Measurements from ENCODE around the gene CBX7.
"Not testable (repeated sequence)": the region's sequence is repeated elsewhere in the genome, so short reads cannot be mapped to it uniquely, and the experiment has no call there.

CBX7 gene

DNA sequence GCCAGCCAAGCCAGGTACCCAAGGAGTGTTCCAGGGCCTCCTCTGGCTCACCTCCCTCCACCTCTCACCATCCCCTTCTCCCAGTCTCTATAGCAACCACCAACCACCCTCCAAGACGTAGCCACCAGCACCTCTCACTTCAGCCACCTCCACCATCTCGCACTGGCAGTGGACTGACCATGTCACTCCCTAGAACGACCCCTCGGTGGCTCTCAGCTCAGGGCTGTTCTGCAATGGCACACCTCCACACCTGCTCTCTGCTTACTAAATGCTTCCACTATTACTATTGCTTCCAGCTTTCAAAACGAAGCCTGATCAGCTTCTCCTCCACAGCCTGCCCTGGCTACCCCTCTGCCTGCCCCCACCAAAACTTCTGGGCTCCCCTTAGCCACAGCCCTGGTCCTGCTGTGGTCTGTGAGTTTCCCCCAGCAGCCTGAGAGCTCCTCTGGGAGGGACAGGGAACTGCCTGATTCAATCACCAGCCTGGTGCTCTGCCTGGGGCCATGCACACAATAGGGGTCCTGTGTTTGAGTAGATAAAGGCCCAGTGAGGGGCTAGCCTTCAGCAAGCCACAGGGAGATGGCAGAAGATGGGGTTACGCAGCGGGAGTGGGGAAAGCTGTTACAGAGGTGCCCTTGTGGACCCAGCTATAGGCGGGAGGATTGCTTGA lies 17.5 kb upstream of the CBX7 start:
- no peak for TF ChIP-seq ZNF274 (IDR thresholded peaks at IDR 0.05; ENCODE audit: low read depth, low read length)
- H3K4me3 ChIP-seq (ENCODE audit: low read length) = no peak overlapping the region

DNA sequence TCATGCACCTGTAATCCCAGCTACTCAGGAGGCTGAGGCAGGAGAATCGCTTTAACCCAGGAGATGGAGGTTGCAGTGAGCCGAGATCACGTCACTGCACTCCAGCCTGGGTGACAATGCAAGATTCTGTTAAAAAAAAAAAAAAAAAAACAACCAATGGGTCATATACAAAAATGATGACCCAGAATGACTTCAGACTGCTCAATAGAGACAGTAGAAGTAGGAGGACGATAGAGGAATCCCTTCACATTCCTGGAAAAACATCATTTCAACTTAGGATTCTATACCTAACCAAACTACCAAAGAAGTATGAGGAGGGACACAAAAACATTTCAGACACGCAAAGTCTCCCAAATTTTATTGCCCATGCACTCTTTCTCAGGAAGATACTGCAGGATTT lies 14.1 kb upstream of the CBX7 start:
- TF ChIP-seq ZNF274 (IDR thresholded peaks at IDR 0.05; ENCODE audit: low read depth, low read length) = no peak
- no peak overlapping the region for H3K4me3 ChIP-seq (ENCODE audit: low read length)

DNA sequence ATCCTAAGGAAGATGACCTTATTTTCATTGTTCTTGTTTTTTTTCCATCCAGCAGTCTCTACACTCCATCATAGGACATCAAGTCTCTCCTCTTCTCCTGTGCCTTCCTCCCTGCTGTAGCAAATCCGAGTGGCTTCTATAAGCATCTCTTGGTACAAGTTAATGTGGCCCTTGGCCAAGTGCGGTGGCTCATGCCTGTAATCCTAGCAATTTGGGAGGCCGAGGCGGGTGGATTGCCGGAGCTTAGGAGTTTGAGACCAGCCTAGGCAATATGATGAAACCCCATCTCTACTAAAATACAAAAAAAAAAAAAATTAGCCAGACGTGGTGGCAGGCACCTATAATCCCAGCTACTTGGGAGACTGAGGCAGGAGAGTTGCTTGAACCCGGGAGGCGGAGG lies 3.6 kb upstream of the CBX7 start:
- H3K4me3 ChIP-seq (ENCODE audit: low read length) = not testable (repeated sequence)

DNA sequence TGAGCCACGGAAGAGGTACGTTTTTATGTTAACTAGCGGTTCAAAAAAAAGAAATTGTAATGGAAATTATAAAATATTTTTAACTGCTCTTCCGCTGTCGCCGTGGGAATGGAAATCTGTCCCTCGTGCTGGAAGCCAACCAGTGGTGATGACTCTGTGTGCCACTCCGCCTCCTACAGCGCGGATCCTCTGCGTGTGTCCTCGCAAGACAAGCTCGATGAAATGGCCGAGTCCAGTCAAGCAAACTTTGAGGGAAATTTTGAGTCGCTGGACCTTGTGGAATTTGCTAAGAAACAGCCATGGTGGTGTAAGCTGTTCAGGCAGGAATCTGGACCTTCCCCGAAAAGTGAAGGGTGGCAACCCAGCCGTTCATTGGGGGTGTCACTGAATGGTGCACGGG lies 2.9 kb upstream of the CBX7 start:
- no peak for TF ChIP-seq ZNF274 (IDR thresholded peaks at IDR 0.05; ENCODE audit: low read depth, low read length)
- no peak overlapping the region for H3K4me3 ChIP-seq (ENCODE audit: low read length)

DNA sequence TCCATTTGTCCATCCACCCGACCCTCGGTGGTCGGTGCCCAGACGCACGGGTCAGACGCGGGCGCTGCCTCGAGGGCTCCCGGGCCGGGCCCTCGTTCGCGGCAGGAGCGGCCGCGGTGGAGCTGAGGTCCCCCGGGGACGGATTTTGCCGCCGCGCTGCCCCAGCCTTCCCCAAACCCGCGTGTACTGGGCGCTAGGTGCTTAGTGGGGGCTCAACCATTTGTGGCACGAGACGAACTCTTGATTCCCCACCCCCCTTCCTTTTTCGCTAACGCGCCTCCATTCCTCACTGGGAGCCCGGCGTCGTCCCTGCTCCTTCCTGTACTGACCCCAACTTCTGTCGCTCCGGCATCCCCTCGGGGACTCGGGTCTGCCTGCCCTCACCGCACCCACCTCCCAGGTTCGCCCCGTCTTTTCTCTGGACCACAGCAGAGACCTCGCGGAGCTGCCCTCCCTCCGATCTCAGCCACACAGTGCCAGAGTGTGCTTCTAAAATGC lies 789 bp upstream of the CBX7 start:
- no peak for TF ChIP-seq ZNF274 (IDR thresholded peaks at IDR 0.05; ENCODE audit: low read depth, low read length)
- H3K4me3 ChIP-seq (ENCODE audit: low read length) = peak overlapping the region; percentile 62; the same call in 1 of the 2 replicates

DNA sequence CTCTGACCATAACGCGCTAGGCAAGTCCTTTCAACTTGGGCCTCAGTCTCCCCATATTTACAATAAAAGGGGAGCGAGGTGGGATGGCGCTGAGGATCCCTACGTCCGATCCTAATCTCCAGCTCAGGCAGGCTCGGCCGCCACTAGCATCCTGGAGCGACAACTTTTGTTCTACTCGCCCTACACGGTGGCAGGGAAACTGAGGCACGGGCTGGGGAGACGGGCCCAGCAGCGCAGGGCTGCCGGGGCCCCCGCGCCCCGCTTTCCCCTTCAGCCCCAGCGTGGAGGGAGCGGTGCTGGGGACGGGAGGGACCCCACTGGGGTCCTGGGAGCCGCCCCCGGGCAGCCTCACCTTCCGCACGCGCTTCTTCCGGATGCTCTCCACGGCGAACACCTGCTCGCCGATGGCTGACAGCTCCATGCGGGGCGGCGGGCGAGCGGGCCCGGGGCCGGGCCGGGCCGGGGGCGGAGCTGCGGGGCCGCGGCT lies 413 bp downstream of the CBX7 start:
- peak overlapping the region; percentile 90 for H3K4me3 ChIP-seq (ENCODE audit: low read length)

DNA sequence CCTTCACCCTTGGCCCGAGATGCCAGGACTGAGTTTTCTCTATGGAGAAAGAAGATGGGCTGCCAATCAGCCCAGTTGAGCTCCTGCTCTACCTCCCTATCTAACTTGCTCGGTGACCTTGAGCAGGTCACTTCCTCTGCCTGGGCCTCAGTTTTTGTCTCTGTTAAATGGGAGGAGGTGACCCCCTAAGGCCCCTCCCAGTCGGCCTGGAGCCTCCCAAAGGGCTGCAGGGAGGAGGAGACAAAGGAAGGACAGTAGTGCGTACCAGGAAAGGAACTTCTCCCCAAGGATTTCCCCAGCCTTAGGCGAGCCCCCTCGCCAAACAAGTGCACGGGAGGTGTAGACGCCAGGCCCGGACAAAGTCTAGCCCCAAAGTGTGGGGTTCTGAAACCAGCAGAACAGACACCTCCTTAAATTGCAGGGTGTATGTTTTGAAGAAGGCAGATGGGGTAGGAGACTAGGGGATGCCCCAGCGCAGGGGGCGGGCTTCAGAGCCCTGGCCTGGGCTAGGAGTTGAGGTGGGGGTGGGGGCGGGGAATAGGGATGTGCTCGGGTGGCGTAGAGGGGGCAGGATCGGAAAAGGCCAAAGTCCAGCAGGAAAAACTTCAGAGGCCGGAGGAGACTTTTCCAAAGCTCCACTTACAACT lies 1.0 kb downstream of the CBX7 start:
- H3K4me3 ChIP-seq (ENCODE audit: low read length) = peak overlapping the region; percentile 90
- TF ChIP-seq ZNF274 (IDR thresholded peaks at IDR 0.05; ENCODE audit: low read depth, low read length) = no peak

More for the DNA sequence above, 413 bp downstream of the CBX7 start:
- no peak for TF ChIP-seq ZNF274 (IDR thresholded peaks at IDR 0.05; ENCODE audit: low read depth, low read length)

DNA sequence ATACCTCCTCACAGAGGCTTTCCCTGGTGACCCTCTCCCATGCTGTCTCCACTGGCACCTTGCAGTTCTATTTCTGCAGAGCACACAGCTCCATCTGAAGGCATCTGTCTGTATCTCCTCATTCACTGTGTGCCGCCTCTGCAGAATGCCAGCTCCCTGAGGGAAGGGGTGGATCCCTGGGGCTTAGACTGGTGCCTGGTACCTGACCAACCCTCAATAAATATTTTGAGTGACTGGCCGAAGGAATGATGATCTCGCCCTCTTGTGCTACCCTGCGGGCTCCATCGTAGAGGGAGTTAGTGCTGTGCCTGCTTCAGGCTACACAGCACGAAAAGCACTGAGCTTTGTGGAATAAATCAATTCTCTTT lies 1.6 kb downstream of the CBX7 start:
- H3K4me3 ChIP-seq (ENCODE audit: low read length) = no peak overlapping the region
- TF ChIP-seq ZNF274 (IDR thresholded peaks at IDR 0.05; ENCODE audit: low read depth, low read length) = no peak

DNA sequence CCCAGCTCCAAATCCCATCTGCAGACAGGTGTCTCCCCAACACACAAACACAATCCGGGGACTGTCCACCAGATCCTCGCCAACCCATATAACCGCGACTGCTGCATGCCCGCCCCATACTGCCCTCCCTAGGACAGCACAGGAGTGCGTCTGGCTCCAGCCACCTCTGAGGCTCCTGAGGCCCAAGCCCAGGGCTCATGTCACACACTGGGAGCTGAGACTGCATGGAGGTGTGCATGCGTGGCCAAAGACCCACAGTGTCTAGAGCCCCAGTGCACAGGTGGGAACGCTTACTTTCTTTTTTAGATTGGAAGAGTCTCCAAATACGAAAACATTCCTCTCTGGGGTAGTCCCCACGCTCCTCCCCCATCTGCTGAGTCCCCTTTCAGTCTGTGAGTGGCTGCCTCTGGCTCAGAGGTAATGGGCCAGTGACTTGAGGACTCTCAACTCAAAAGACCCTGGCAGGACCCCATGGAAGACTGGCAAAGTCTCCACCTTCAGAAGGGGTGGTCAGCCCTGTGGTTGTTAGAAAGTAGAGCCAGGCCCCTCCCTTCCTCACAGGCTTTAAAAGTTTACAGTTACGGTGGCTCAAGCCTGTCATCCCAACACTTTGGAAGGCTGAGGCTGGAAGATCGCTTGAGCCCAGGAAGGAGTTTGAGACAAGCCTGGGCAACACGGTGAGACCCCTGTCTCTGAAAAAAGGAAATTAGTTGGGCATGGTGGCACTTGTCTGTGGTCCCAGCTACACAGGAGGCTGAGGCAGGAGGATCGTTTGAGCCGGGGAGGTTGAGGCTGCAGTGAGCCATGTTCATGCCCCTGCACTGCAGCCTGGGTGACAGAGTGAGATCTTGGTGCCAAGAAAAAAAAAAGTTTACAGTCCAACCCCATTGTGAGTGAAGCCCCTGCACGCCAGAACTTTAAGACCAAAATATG lies 2.3 kb downstream of the CBX7 start:
- no peak for TF ChIP-seq ZNF274 (IDR thresholded peaks at IDR 0.05; ENCODE audit: low read depth, low read length)
- H3K4me3 ChIP-seq (ENCODE audit: low read length) = no peak overlapping the region

DNA sequence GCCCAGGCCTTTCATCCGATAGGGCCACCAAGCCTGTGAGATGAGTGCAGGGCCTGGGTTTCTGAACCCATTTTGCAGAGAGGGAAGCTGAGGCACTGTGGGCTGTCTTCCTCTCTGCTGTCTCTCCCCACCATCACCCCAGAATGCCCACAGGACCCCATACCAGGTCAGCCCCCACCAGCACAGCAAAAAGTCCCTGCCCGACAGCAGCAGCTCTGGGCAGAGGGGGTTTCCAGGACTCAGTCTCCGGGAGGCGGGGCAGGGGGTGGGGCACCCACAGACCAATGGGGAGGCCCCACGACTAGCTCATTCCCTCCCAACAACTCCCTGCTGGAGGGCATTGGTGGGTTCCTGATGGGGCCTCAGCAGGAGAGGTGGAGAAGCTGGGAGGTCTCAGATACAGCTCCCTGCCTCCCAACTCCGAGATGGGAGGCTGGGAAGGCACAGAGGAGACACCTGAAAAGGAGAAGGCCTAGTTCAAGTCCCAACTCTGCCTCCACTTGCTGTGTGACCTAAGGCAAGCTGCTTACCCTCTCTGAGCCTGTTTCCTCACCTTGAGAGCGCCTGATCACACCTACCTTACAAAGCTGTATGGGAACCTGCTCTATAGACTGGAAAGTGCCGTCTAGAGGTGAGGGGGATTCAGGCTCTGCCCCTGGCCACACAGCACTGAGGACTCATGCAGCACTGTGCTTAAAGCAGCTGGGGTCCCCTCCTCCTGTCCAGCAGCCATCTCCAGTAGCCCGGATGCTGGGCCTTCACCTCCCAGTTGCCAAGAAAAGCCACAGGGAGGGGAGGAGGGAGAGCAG lies 3.5 kb downstream of the CBX7 start:
- TF ChIP-seq ZNF274 (IDR thresholded peaks at IDR 0.05; ENCODE audit: low read depth, low read length) = no peak
- H3K4me3 ChIP-seq (ENCODE audit: low read length) = no peak overlapping the region

DNA sequence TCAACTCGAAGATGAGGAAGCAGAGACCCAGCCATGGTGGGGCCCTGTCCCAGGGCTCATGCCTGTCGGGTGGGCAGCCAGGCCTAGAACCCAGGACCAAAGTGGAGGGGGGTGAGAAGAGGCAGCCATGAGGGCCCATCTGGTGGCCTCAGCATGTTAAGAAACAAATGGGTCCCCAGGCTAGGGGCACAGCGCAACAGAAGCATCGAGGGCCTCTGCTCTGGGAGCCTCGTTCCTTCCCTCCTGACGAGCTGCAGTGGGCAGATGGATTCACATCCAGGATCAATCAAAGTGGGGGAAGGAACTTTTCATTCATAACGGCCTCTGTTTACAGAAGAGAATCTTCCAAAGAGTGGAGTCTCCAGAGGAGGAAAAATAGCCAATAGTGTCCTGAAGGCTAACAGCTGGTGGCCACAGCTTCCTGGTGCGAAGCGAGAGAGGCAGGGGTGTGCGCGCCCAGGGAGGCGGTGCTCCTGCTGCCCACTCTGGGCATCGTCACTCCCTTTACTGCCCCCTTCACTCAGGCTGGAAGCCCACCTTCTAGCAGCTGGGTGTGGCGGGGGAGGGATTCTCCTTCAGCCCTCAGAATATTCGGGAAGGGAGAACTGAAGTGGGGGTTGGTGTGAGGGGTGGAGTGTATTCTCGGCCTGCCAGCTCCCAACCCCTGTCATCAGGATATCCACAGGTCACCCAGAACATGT lies 4.3 kb downstream of the CBX7 start:
- no peak for TF ChIP-seq ZNF274 (IDR thresholded peaks at IDR 0.05; ENCODE audit: low read depth, low read length)
- H3K4me3 ChIP-seq (ENCODE audit: low read length) = no peak overlapping the region

DNA sequence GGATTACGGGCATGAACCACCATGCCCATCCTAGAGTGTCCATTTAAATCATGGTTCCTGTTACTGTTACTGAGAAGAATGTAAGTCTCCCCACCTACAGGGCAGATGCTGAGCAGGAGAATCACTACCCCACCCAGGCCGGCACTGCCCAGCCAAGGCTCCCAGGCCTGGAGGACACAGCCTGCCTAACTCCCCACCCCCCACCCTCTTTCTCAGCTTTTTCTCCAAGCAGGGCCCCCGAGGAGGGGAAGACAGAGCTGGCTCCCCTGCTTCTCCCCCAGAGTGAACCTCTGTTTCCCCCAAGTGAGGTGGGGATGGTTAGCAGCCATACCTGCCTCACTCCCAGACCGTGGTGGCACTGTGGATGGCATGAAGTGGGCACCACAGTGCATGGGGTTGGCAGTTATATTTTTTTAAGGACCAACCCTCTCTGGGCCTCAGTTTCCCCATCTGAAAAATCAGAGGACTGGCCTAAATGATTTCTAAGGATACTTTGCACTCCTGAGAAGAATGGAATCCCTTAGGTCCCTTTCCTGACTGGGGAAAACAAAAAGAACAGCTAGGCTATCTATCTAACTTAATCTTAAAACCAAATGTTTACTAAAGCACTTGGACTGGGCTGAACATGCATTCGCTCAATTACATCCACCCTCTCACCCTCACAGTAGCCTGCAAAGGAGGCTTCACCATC lies 5.0 kb downstream of the CBX7 start:
- TF ChIP-seq ZNF274 (IDR thresholded peaks at IDR 0.05; ENCODE audit: low read depth, low read length) = no peak
- H3K4me3 ChIP-seq (ENCODE audit: low read length) = no peak overlapping the region

Measured in GM08714 (cell line).